BLaER1 treated with 17β-estradiol and CSF1 and Interleukin-3, amounts not matched to agents 10 nM and 100 nM (cell line): ENCODE data around the gene ARFRP1.
A peak's percentile ranks its signal among the peaks of the same experiment; 100 is the strongest.

ENCODE experiments used
- H3K27ac ChIP-seq, 11 experiments: shearing (Covaris generic); formaldehyde crosslinking; 2 replicates each; pipeline ENCODE4 v1.8.1; 2022
- H3K27me3 ChIP-seq, 11 experiments: shearing (Covaris generic); formaldehyde crosslinking; 2 replicates each; pipeline ENCODE4 v1.8.1; 2022
- H3K36me3 ChIP-seq, 11 experiments: shearing (Covaris generic); formaldehyde crosslinking; 2 replicates each; pipeline ENCODE4 v1.8.1; 2022
- H3K4me1 ChIP-seq, 10 experiments: shearing (Covaris generic); formaldehyde crosslinking; 2 replicates each; pipeline ENCODE4 v1.8.1; 2022
- H3K4me2 ChIP-seq, 11 experiments: shearing (Covaris generic); formaldehyde crosslinking; 2 replicates each; pipeline ENCODE4 v1.8.1; 2022
- H3K4me3 ChIP-seq, 10 experiments: shearing (Covaris generic); formaldehyde crosslinking; 2 replicates each; pipeline ENCODE4 v1.8.1; 2022
- H3K9ac ChIP-seq, 11 experiments: shearing (Covaris generic); formaldehyde crosslinking; 2 replicates each; pipeline ENCODE4 v1.8.1; 2022
- H3K9me3 ChIP-seq, 11 experiments: shearing (Covaris generic); formaldehyde crosslinking; replicated peaks in 1 of 11; 2 replicates each; pipeline ENCODE4 v1.8.1; 2022
- H4K20me1 ChIP-seq, 11 experiments: shearing (Covaris generic); formaldehyde crosslinking; 2 replicates each; pipeline ENCODE4 v1.8.1; 2022
- Cebpa-rat ChIP-seq, 11 experiments: shearing (Covaris generic); IDR thresholded peaks; 2 replicates each; pipeline ENCODE4 v1.8.1; 2022

Gene ARFRP1

DNA sequence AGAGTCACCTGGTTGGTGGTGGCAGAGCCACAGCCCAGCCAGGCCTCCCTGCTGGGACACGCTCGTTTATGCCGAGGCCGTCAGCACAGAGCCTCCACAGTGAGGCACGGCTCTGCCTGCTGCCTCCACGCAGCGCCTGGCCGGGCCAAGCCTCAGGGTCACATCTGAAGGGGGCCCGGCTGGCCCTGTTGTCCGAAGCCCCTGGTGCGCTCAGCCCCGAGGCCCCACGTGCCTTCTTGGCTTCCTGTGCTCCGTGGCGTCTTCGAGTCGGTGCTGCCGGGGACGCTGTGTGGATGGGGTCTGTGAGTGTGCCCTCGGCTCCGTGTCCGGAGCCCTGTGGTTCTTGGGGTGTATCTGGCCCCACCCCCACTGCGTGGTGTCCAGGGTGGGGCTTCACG is 21.7 kb downstream of the ARFRP1 start:
- Histone ChIP-seq H3K9ac (peak overlapping the region in 4 of 11 experiments; percentile 34 to 65 (median 46); a peak in 6 of 22 replicates), H3K27me3 (no peaks in the 10 kb centered on the region), H3K9me3 (no peaks in the 10 kb centered on the region), H3K4me3 (no peak overlapping the region), H3K4me1 (peaks cover 20 to 81% (median 36%) of the 10 kb centered on the region in 10 experiments), H3K27ac (peak overlapping the region in 9 of 11 experiments; percentile 24 to 79 (median 56); a peak in 15 of 22 replicates), H4K20me1 (peaks cover 0 to 39% (median 13%) of the 10 kb centered on the region in 11 experiments; a peak in 9 of 22 replicates), H3K36me3 (peaks cover 0 to 26% (median 8%) of the 10 kb centered on the region in 11 experiments; a peak in 11 of 22 replicates), H3K4me2 (peak overlapping the region in 8 of 11 experiments; percentile 65 to 92 (median 82); a peak in 14 of 22 replicates)
- TF ChIP-seq Cebpa-rat (IDR thresholded peaks at IDR 0.05): no peak

DNA sequence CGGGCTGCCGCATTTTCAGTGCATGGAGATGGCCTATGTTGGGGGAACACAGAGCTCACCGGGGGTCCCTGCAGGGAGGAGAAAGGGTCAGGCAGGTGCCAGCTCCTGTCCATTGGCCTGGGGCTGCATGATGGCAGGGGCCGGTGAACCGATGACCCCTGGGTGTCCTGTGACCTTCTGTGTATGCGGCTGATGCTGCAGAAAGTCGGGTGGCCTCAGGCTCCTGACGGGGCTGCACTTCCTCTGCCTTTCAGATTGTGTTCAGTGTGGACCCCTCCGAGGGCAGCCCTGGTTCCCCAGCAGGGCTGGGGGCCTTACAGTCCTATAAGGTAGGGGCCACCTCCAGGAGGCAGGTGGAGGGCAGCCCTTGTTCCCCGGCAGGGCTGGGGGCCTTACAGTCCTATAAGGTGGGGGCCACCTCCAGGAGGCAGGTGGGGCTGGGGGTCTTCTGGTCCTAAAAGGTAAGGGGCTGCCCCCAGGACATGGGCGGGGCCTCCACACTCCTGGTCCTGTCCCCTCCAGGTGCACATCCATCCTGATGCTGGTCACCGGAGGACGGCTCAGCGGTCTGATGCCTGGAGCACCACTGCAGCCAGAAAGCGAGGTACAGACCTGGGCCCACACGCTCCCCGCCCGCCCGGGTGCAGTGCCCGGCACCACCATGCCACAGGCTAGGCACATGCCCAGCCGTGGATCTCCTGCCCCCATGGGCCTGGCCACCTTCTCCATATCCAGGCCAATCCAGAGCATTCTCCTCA is 22.3 kb downstream of the ARFRP1 start:
- H3K27ac ChIP-seq: peak overlapping the region in 5 of 11 experiments; percentile 24 to 79 (median 73); a peak in 8 of 22 replicates
- H3K27me3 ChIP-seq: no peaks in the 10 kb centered on the region
- TF ChIP-seq Cebpa-rat (IDR thresholded peaks at IDR 0.05): no peak
- peak overlapping the region in 3 of 11 experiments; percentile 40 to 65 (median 52); a peak in 3 of 22 replicates for H3K9ac ChIP-seq
- H3K4me2 ChIP-seq: peak overlapping the region in 3 of 11 experiments; percentile 88 to 92 (median 90); a peak in 6 of 22 replicates
- peaks cover 14 to 75% (median 30%) of the 10 kb centered on the region in 10 experiments for H3K4me1 ChIP-seq
- peaks cover 0 to 39% (median 7%) of the 10 kb centered on the region in 11 experiments; a peak in 9 of 22 replicates for H4K20me1 ChIP-seq
- no peaks in the 10 kb centered on the region for H3K9me3 ChIP-seq
- H3K4me3 ChIP-seq: no peak overlapping the region
- H3K36me3 ChIP-seq: peaks cover 0 to 32% (median 14%) of the 10 kb centered on the region in 11 experiments; a peak in 14 of 22 replicates

DNA sequence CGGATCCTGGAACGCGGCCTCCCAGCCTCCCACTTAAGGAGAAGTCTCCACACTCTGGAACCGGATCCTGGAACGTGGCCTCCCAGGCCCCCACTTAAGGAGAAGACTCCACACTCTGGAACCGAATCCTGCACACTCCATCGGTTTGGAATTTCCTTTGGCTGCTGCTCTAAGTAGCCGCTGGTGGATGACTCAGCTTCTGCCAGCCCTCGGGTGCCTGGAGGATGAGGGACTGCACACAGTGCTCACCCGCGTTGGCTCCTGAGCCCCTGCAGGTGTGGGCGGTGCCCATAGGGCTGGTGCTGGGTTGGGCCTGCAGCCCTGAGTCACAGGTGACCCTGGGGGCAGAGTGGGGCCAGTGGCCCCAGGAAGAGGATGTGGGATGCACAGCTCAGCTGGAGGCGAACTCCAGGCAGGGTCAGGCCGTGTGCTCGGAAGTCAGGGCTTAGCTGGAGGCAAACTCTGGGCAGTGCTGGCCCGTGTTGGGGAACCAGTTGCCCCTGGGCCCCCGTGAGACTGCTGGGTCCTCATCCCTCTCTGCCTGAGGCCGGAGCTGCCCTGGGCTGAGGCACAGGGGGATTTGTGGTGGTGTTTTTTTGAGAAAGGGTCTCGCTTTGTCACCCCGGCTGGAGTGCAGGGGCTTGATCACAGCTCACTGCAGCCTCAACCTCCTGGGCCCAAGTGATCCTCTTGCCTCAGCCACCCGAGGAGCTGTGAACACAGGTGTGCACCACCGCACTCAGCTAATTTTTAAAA is 25.2 kb downstream of the ARFRP1 start:
- Histone ChIP-seq H3K4me1 (peaks cover 14 to 57% (median 22%) of the 10 kb centered on the region in 10 experiments), H3K9me3 (no peaks in the 10 kb centered on the region), H4K20me1 (peaks cover 0 to 53% (median 8%) of the 10 kb centered on the region in 11 experiments; a peak in 8 of 22 replicates), H3K9ac (peak overlapping the region in 2 of 11 experiments; percentile 24 to 55; a peak in 2 of 22 replicates), H3K4me2 (peak overlapping the region in 5 of 11 experiments; percentile 18 to 79 (median 59); a peak in 9 of 22 replicates), H3K36me3 (peaks cover 11 to 61% (median 38%) of the 10 kb centered on the region in 11 experiments; a peak in 21 of 22 replicates), H3K27ac (peak overlapping the region in 2 of 11 experiments; percentile 30 to 31; a peak in 3 of 22 replicates), H3K27me3 (no peaks in the 10 kb centered on the region), H3K4me3 (no peak overlapping the region)
- no peak for TF ChIP-seq Cebpa-rat (IDR thresholded peaks at IDR 0.05)

DNA sequence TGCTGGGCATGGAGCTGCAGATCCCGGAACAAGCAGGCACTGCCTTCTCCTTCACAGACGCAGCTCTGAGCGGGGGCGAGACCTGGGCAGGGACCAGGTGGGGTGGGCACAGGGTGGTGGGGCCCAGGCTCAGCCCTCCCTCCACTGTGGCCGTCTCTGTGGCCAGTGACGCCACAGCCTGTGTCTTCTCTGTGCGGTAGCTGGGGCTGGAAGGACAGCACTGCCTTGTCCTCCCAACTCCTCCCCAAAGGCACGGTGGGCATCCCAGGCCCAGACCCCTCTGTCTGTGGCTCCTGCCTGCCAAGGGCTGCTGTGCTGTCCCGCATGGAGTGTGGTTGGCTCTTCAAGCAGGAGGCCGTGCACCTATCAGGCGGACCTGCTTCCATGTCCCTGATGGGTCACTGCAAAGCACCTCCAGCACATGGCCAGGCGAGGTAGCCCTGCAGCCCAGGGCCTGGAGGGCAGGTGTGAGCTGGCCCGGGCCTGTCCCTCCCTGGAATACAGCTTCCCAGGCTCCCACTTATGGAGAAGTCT is 26.1 kb downstream of the ARFRP1 start:
- H3K9ac ChIP-seq: no peak overlapping the region
- H3K9me3 ChIP-seq: no peaks in the 10 kb centered on the region
- no peak overlapping the region for H3K4me3 ChIP-seq
- no peak overlapping the region for H3K27ac ChIP-seq
- H3K27me3 ChIP-seq: no peaks in the 10 kb centered on the region
- no peak for TF ChIP-seq Cebpa-rat (IDR thresholded peaks at IDR 0.05)
- peaks cover 18 to 69% (median 45%) of the 10 kb centered on the region in 11 experiments; a peak in 21 of 22 replicates for H3K36me3 ChIP-seq
- H4K20me1 ChIP-seq: peaks cover 0 to 53% (median 8%) of the 10 kb centered on the region in 11 experiments; a peak in 8 of 22 replicates
- peaks cover 5 to 48% (median 13%) of the 10 kb centered on the region in 10 experiments for H3K4me1 ChIP-seq
- H3K4me2 ChIP-seq: no peak overlapping the region

DNA sequence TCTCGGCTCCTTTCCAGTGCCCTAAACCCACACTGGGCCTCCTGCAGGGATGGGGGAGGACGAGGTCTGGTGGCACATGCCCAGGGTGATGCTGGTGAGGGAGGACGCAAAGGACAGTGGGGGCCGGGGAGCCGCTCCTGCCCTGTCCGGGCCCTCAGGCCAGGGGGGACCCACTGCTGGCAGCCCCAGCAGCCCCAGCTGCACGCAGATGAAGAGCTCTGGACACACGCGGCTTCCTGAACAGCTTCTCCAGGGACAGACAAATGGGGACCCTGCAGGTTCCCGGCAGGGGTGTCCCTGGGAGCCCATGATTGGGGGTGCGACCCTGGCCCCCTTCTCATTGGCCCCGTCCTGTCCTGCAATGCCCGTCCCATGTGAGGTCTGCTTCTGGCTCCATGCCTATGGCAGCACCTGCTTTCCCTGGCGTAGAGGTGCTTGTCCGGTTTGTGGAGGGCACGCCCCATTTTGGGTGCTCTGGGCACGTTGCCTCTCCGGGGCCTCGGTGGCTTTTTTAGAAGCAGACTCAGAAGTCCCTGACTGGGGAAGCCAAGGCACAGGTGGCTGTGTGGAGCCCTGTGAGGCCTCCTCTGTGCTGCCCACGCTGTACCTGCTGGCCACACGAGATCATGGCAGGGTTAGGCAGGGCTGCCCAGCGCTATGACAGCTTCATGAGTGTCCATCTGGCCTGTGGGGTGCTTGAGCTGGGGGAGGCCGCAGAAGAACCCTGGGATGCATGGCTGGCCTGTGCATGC is 26.7 kb downstream of the ARFRP1 start:
- Histone ChIP-seq H3K27me3 (no peaks in the 10 kb centered on the region), H3K4me1 (peaks cover 0 to 42% (median 7%) of the 10 kb centered on the region in 10 experiments; a peak in 12 of 20 replicates), H3K9ac (0 out of 22 replicates have a peak overlapping the region, but pooled peaks of 1 of the 11 experiments have one; percentile 14), H3K4me3 (no peak overlapping the region), H3K9me3 (no peaks in the 10 kb centered on the region), H3K36me3 (peaks cover 23 to 76% (median 50%) of the 10 kb centered on the region in 11 experiments; a peak in 21 of 22 replicates), H4K20me1 (peaks cover 0 to 52% (median 3%) of the 10 kb centered on the region in 11 experiments; a peak in 8 of 22 replicates), H3K27ac (no peak overlapping the region), H3K4me2 (no peak overlapping the region)
- no peak for TF ChIP-seq Cebpa-rat (IDR thresholded peaks at IDR 0.05)

DNA sequence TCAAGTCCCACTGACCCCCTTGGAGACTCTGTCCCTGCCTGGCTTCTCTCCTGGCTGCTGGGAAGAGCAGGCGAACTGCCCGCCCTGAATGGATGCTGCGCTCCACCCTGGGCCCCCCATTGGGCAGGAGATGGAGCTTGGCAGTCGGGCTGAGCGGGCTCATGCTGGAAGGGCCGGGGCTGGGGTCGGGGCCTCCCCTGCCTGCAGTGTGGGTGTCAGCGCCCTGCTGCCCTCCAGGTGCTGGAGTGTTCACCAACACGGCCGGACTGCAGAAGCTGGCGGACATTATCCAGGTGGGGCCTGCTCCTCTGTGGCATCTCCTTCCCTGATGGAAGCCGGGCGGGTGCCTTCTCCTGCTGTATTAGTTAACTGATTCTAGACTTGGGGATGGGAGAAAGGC is 27.3 kb downstream of the ARFRP1 start:
- Histone ChIP-seq H3K9ac (no peak overlapping the region), H4K20me1 (peaks cover 0 to 56% (median 3%) of the 10 kb centered on the region in 11 experiments; a peak in 7 of 22 replicates), H3K27ac (no peak overlapping the region), H3K4me3 (no peak overlapping the region), H3K4me2 (no peak overlapping the region), H3K27me3 (no peaks in the 10 kb centered on the region), H3K4me1 (peaks cover 0 to 36% (median 5%) of the 10 kb centered on the region in 10 experiments; a peak in 9 of 20 replicates), H3K36me3 (peaks cover 29 to 82% (median 56%) of the 10 kb centered on the region in 11 experiments), H3K9me3 (no peaks in the 10 kb centered on the region)
- TF ChIP-seq Cebpa-rat (IDR thresholded peaks at IDR 0.05): no peak

DNA sequence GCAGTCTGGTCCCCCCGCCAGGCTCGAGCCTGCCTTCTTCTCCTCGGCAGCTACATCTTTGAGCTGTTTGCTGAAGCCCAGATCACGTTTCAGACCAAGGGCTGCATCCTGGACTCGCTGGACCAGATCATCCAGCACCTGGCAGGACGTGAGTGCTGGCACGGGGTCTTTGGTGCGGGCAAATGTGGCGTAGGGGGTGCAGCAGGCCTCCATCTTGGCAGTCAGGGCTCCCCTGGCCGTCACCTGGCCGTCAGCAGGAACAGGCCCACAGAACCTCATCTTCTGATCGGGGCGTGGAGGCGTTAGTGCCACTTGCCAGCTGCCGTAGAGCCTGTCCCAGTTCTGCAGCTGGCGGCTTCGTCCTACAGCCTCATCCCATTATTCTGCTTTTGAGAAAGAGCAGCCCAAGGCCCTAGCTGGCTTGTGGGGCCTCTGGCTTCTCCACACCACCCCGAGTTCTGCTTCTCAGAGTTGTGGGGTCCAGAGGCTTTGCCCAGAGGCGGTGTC is 27.9 kb downstream of the ARFRP1 start:
- TF ChIP-seq Cebpa-rat (IDR thresholded peaks at IDR 0.05): no peak
- H3K9ac ChIP-seq: peak overlapping the region in 2 of 11 experiments; percentile 5 to 6; a peak in 2 of 22 replicates

More for the DNA sequence above, 27.9 kb downstream of the ARFRP1 start:
- Histone ChIP-seq H4K20me1 (peaks cover 0 to 57% (median 3%) of the 10 kb centered on the region in 11 experiments; a peak in 6 of 22 replicates), H3K9me3 (no peaks in the 10 kb centered on the region), H3K4me3 (no peak overlapping the region), H3K4me1 (peaks cover 0 to 30% (median 5%) of the 10 kb centered on the region in 10 experiments; a peak in 9 of 20 replicates), H3K27ac (no peak overlapping the region), H3K27me3 (no peaks in the 10 kb centered on the region), H3K4me2 (no peak overlapping the region), H3K36me3 (peaks cover 34 to 87% (median 61%) of the 10 kb centered on the region in 11 experiments)
